ENCODE measurements around the gene TBC1D20. TPM values are rescaled to one million over a fixed set of nuclear protein-coding genes. Genes with fewer than 3 reads are reported as not detected.
A peak's percentile ranks its signal among the peaks of the same experiment; 100 is the strongest.

TBC1D20 gene
- total RNA-seq, 2 experiments from 2014 or later: 16.2 to 17.4 TPM

GRCh38 chr20:444862-445426 is 17.4 kb downstream of the TBC1D20 start:
- H3K4me1 Mint-ChIP-seq (ENCODE audit: low read depth): peaks cover 11% of the 10 kb centered on the region
- no peaks in the 10 kb centered on the region for H3K9me3 Mint-ChIP-seq
- no peak overlapping the region for H3K4me3 Mint-ChIP-seq
- peaks cover 38% of the 10 kb centered on the region for H3K36me3 Mint-ChIP-seq (ENCODE audit: low read depth)
- intact Hi-C loops (cut with micrococcal nuclease): no loop called here
- no peak for DNase-seq
- H3K27ac Mint-ChIP-seq: no peak overlapping the region
- CTCF ChIA-PET: interaction anchor here (0.7 to 0.9 kb wide), 2 partner anchors 224 to 279 kb away, joined by 3 to 4 read pairs; no protein-coding TSS in a partner anchor
- H3K27me3 Mint-ChIP-seq (ENCODE audit: low read depth): no peaks in the 10 kb centered on the region

DNA sequence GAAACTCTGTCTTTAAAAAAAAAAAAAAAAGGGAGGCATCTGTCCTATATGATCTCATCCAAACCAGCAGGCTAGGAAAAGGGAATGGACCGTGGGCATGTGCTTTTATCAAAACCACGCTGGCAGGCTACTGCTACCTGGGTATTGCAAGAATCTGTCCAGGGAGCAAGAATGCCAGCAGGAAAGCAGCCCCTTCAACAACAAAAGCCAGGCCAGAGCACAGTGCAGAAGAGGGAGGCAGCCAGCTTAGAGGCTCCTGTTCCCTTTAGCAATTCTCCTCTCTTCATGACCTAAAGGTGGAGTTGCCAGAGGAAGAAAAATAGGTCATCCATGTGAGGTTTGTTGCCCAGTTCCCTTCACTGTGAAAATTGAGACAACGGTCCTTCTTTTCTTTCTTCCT is 18.2 kb downstream of the TBC1D20 start:
- Mint-ChIP-seq H3K4me1 (ENCODE audit: low read depth) (peaks cover 14% of the 10 kb centered on the region), H3K27ac (no peak overlapping the region), H3K27me3 (ENCODE audit: low read depth) (no peaks in the 10 kb centered on the region), H3K4me3 (no peak overlapping the region), H3K36me3 (ENCODE audit: low read depth) (peaks cover 40% of the 10 kb centered on the region), H3K9me3 (no peaks in the 10 kb centered on the region)
- intact Hi-C loops (cut with micrococcal nuclease): no loop called here
- CTCF ChIA-PET: interaction anchor here (0.6 kb wide), 1 partner anchor 34 kb away, joined by 4 read pairs; no protein-coding TSS in a partner anchor
- DNase-seq: no peak

GRCh38 chr20:443223-443775 is 19.0 kb downstream of the TBC1D20 start:
- no peak for DNase-seq
- H3K27me3 Mint-ChIP-seq (ENCODE audit: low read depth): no peaks in the 10 kb centered on the region
- CTCF ChIA-PET: no interaction called here
- H3K4me1 Mint-ChIP-seq (ENCODE audit: low read depth): peaks cover 23% of the 10 kb centered on the region
- intact Hi-C loops (cut with micrococcal nuclease): no loop called here
- no peaks in the 10 kb centered on the region for H3K9me3 Mint-ChIP-seq
- peaks cover 48% of the 10 kb centered on the region for H3K36me3 Mint-ChIP-seq (ENCODE audit: low read depth)
- no peak overlapping the region for H3K4me3 Mint-ChIP-seq
- no peak overlapping the region for H3K27ac Mint-ChIP-seq

- Mint-ChIP-seq H3K4me3 (no peak overlapping the region), H3K36me3 (ENCODE audit: low read depth) (peaks cover 63% of the 10 kb centered on the region), H3K4me1 (ENCODE audit: low read depth) (peaks cover 37% of the 10 kb centered on the region), H3K27me3 (ENCODE audit: low read depth) (no peaks in the 10 kb centered on the region), H3K27ac (no peak overlapping the region), H3K9me3 (no peaks in the 10 kb centered on the region)
- no peak for DNase-seq
- CTCF ChIA-PET: no interaction called here
- intact Hi-C loops (cut with micrococcal nuclease): no loop called here
Measured at GRCh38 chr20:440636-441035, 21.7 kb downstream of the TBC1D20 start.

GRCh38 chr20:440148-440547 is 22.2 kb downstream of the TBC1D20 start:
- H3K4me1 Mint-ChIP-seq (ENCODE audit: low read depth): peaks cover 42% of the 10 kb centered on the region
- no peaks in the 10 kb centered on the region for H3K27me3 Mint-ChIP-seq (ENCODE audit: low read depth)
- peak overlapping the region; percentile 91 for H3K27ac Mint-ChIP-seq
- H3K36me3 Mint-ChIP-seq (ENCODE audit: low read depth): peaks cover 66% of the 10 kb centered on the region
- no peak for DNase-seq
- no peaks in the 10 kb centered on the region for H3K9me3 Mint-ChIP-seq
- H3K4me3 Mint-ChIP-seq: no peak overlapping the region
- intact Hi-C loops (cut with micrococcal nuclease): no loop called here
- CTCF ChIA-PET: no interaction called here

DNA sequence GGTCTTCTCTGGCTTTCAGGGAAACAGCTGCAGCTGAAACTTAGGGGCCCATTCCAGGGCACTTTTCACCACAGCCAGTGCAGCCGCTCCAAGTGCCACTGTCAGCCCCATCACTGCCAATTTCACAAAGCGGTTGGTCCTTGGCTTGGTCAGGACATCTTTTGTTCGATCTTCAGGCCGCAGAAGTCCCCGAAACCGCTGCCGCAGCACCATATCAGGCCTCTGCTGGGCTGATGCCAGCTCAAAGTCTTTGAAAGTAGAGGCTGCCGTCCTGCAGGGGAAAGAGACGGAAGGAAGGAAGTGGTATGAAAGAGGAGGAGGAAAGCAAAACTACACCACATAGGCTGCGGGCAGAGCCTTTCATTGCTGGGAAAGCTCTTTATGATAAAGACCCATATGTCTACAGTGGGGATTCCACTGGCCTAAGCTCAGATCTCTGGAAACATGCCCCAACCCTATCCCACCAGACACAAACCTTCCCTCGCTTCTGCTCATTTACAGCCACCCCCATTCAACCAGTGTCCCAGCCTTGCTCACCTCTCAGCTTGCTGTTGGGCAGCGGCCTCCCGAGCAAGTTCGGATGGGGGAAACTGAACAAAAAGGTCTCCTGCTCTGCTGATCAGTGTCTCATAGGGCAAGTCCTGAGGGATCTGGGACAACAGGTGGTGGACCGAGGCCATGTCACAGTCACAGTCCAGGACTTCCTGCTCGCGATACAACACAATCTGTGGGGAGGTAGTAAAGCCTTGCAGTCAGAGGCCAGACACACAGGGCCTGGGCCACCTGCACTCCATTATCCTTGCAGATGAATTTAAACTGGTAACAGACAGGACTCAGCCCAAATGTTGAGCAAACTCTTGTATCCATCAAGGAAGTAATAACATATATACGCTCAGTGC is 23.5 kb downstream of the TBC1D20 start:
- Mint-ChIP-seq H3K27ac (peak overlapping the region; percentile 91), H3K4me3 (peak overlapping the region; percentile 74), H3K27me3 (ENCODE audit: low read depth) (no peaks in the 10 kb centered on the region), H3K4me1 (ENCODE audit: low read depth) (peaks cover 55% of the 10 kb centered on the region), H3K36me3 (ENCODE audit: low read depth) (peaks cover 72% of the 10 kb centered on the region), H3K9me3 (no peaks in the 10 kb centered on the region)
- CTCF ChIA-PET: interaction anchor here (0.6 to 3.0 kb wide), 3 partner anchors 25 to 84 kb away, joined by 3 to 9 read pairs (median 3); no protein-coding TSS in a partner anchor
- peak; percentile 79 for DNase-seq
- intact Hi-C loops (cut with micrococcal nuclease): loop anchor here (1.0 to 2.0 kb wide), 2 partner anchors 23 to 40 kb away; partner anchors contain the start of gene TBC1D20

DNA sequence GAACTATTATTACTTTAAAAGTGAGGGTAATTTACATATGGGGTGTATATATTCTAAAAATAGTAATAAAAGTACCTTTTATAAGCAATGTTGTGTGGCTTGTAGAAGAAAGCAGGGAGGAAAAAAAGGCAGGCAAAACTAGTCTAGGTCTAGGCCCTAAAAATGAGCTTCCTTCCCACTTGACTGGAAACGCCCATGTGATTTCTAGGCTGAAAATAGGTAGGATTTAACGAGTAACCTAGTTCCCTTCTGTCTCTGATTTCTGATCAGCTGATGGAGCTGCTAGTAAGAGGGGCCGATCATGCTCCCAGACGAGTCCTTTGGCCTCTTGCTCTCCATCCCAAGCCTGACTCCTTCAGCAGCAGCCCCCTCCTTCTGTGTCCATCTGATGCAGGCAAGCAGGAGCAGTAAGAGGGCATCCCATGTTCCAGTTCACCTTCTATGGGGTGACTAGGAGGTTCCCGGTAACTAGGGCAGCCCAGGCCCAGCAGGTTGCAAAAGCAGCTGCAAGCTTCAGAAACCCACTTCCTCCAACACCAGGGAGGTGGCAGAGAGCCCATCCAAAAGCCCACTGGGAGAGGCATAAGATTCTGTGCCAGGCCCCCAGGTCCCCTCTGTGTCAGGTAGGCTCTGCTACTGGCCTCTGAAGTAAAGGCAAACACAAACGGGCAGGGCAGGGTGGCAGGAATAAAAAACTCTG is 24.4 kb downstream of the TBC1D20 start:
- intact Hi-C loops (cut with micrococcal nuclease): loop anchor here (1.0 to 2.0 kb wide), 2 partner anchors 24 to 41 kb away; partner anchors contain the start of gene TBC1D20
- CTCF ChIA-PET: interaction anchor here (0.6 to 3.0 kb wide), 3 partner anchors 13 to 83 kb away, joined by 3 to 9 read pairs (median 4); no protein-coding TSS in a partner anchor
- H3K4me1 Mint-ChIP-seq (ENCODE audit: low read depth): peaks cover 64% of the 10 kb centered on the region
- peak overlapping the region; percentile 74 for H3K4me3 Mint-ChIP-seq
- no peaks in the 10 kb centered on the region for H3K9me3 Mint-ChIP-seq
- H3K36me3 Mint-ChIP-seq (ENCODE audit: low read depth): peaks cover 75% of the 10 kb centered on the region
- peak overlapping the region; percentile 91 for H3K27ac Mint-ChIP-seq
- H3K27me3 Mint-ChIP-seq (ENCODE audit: low read depth): no peaks in the 10 kb centered on the region
- DNase-seq: no peak

GRCh38 chr20:436476-436875 is 25.9 kb downstream of the TBC1D20 start:
- Mint-ChIP-seq H3K4me3 (no peak overlapping the region), H3K9me3 (no peaks in the 10 kb centered on the region), H3K27ac (no peak overlapping the region), H3K36me3 (ENCODE audit: low read depth) (peaks cover 68% of the 10 kb centered on the region), H3K4me1 (ENCODE audit: low read depth) (peaks cover 74% of the 10 kb centered on the region), H3K27me3 (ENCODE audit: low read depth) (no peaks in the 10 kb centered on the region)
- CTCF ChIA-PET: interaction anchor here (1.1 to 3.0 kb wide), 2 partner anchors 42 to 82 kb away, joined by 3 to 9 read pairs; no protein-coding TSS in a partner anchor
- intact Hi-C loops (cut with micrococcal nuclease): no loop called here
- no peak for DNase-seq

DNA sequence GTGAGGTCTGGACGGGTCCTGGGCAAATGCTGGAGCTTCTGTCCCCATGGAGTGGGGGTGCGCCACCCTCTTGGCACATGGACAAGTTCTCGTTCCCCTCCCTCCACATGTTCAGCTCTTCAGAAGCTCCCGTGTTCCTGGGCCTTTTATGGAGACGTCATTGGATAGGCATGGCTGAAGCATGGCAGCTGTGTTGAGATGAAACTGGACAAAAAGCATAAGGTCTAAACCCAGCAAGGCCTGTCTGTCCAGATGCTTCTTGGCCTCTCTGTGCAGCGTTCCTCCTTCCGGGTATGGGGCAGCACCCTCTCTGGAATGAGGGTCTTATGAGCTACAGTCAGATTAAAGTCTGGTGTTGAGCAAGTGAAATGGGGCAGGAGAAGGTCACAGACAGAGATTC is 26.8 kb downstream of the TBC1D20 start:
- Mint-ChIP-seq H3K27me3 (ENCODE audit: low read depth) (no peaks in the 10 kb centered on the region), H3K4me3 (no peak overlapping the region), H3K36me3 (ENCODE audit: low read depth) (peaks cover 65% of the 10 kb centered on the region), H3K27ac (no peak overlapping the region), H3K9me3 (no peaks in the 10 kb centered on the region), H3K4me1 (ENCODE audit: low read depth) (peaks cover 79% of the 10 kb centered on the region)
- DNase-seq: no peak
- CTCF ChIA-PET: interaction anchor here (0.6 to 0.9 kb wide), 3 partner anchors 41 to 216 kb away, joined by 3 to 5 read pairs (median 3); no protein-coding TSS in a partner anchor
- intact Hi-C loops (cut with micrococcal nuclease): no loop called here

DNA sequence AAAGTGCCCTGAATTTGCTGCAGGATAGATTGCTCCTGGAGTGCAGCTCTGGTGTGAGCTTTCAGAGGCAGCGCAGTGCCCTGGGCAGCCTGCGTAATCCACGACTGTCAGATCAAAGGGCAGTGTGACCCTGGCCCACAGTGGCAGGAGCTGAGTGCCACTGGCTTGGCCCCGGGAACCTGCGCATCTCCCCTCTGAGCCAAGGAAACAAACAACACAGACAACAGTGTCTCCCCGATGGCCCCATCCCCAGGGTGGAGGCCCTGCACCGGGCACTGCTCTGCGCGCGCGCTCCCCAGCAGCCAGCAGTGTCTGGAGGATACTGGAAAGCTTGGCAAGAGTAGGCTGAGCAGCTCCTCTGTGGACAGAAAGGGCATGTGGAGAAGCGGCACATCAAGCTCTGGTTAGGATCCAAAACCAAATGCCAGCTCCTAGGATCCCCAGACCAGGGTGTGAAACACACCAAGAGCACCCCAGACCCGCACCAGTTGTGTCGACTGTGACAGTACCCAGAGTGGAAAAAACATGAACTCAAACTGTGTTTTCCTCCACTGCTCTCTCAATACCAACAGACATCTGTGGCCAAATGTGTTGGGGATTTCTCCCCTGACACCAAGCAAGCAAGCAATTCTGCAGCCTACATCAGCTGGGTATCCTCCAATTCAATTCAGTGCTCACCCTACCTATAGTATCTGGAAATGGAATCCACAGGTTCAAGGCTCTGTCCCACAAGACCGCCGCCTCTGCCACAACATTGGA is 27.5 kb downstream of the TBC1D20 start:
- peaks cover 59% of the 10 kb centered on the region for H3K36me3 Mint-ChIP-seq (ENCODE audit: low read depth)
- CTCF ChIA-PET: interaction anchor here (0.6 to 0.9 kb wide), 3 partner anchors 41 to 216 kb away, joined by 3 to 5 read pairs (median 3); no protein-coding TSS in a partner anchor
- H3K4me1 Mint-ChIP-seq (ENCODE audit: low read depth): peaks cover 73% of the 10 kb centered on the region
- H3K9me3 Mint-ChIP-seq: no peaks in the 10 kb centered on the region
- intact Hi-C loops (cut with micrococcal nuclease): no loop called here
- no peak overlapping the region for H3K4me3 Mint-ChIP-seq
- peak overlapping the region; percentile 97 for H3K27ac Mint-ChIP-seq
- DNase-seq: no peak
- no peaks in the 10 kb centered on the region for H3K27me3 Mint-ChIP-seq (ENCODE audit: low read depth)

DNA sequence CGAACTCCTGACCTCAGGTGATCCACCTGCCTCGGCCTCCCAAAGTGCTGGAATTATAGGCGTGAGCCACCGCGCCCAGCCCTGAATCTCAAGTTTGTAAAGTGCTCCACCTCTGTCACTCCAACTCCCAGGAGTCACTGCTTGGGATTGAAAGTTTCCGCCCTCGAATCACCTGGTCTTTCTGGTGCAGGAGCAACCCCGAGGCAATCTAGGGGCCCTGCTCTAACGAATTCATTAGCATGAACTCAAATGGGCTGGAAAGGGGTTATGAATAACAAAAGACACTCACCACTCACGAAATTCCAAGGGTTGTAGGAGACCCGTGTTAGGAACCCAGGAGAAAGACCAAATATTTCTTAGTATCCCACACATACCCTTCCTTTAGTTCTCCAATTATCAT is 28.1 kb downstream of the TBC1D20 start:
- CTCF ChIA-PET: interaction anchor here (1.4 kb wide), 1 partner anchor 27 kb away, joined by 5 read pairs; no protein-coding TSS in a partner anchor
- H3K27me3 Mint-ChIP-seq (ENCODE audit: low read depth): no peaks in the 10 kb centered on the region

More for the DNA sequence above, 28.1 kb downstream of the TBC1D20 start:
- Mint-ChIP-seq H3K36me3 (ENCODE audit: low read depth) (peaks cover 55% of the 10 kb centered on the region), H3K4me3 (no peak overlapping the region), H3K9me3 (no peaks in the 10 kb centered on the region), H3K4me1 (ENCODE audit: low read depth) (peaks cover 67% of the 10 kb centered on the region), H3K27ac (peak overlapping the region; percentile 97)
- no peak for DNase-seq
- intact Hi-C loops (cut with micrococcal nuclease): no loop called here
